GM04504 (cell line): ENCODE measurements around the gene B3GAT1.

ENCODE experiments used
- DNase-seq: peaks from one replicate; pipeline ENCODE4 v3.0.0-alpha.2; 2012; ENCODE audit warnings: low read depth

B3GAT1 gene

DNA sequence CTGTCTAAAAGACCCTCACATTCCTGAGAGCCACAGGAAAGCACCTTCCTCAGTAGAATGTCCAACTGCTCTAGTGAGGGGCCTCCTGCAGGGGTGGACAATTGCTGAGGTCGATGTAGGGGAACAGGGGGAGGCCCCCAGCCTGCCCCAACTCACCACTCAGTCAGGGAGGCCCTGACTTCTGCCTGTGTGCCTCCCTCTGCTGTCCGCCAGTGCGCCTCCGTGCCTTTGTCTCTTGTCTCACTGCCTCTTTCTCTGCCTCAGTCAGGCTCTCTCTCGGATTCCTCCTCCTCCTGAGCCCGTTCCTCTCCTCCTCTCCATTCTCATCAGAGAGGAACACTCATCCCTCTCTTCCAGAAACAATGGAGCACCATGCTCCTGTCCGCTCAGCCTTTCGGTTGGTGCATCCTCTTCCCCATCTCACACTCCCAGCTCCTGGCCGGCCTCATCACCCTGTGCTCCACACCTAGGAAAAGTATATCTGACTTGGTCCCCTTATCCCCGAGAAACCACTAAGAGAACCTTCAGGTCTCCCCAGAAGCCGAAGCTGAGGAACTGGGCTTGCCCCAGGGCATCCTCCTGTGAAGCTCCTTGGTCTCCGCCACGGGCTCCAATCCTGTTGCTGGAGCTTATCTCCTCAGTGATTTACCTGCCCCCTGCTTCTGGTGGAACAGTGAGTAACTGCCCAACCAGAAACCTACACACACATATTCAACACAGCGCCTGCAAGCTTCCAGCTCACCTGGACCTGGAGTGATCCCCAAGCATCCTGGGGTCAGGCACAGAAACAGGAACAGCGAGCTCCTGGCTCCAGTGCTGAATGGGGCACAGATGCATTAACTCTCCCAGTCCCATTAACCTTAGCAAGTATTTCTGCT is 2.3 kb downstream of the B3GAT1 start:
- no peak for DNase-seq

DNA sequence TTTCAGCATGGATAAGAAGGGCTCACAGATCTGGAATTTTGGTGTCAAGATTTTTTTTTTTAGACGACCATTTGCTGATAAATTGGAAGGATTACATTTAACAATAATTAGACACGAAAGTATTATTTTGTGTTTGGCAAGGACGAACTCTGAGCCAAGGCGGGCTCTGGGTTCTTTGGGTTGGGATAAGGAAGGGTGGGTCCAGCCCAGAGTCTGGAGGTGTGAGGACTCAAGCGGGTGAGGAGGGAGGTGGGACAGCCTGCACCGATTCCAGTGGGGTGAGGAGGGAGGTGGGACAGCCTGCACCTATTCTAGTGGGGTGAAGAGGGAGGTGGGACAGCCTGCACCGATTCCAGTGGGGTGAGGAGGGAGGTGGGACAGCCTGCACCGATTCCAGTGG is 4.1 kb downstream of the B3GAT1 start:
- no peak for DNase-seq

DNA sequence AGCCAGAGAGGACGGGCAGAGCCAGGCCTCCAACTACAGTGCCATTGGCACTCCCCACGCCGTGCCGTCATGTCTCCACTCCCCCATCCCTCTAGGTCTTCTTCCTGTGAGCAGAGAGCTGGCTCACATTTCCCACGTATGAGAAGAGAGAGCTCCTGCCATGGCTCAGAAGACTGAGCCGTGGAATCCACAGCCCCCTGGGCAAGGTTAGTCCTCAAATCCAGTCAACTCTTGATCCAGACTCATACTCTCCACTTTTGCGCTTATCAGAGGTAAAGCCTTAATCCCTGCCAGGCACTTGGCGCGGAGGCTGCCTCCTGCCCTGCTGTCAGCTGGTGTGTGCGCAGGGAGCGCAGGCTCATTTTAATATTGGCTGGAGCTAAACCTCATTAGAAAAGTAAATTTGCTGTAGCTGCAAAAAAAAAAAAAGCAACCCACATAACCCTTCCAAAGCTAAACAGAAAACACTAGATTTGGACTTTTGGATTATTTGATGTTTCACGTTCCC is 4.7 kb downstream of the B3GAT1 start:
- no peak for DNase-seq

DNA sequence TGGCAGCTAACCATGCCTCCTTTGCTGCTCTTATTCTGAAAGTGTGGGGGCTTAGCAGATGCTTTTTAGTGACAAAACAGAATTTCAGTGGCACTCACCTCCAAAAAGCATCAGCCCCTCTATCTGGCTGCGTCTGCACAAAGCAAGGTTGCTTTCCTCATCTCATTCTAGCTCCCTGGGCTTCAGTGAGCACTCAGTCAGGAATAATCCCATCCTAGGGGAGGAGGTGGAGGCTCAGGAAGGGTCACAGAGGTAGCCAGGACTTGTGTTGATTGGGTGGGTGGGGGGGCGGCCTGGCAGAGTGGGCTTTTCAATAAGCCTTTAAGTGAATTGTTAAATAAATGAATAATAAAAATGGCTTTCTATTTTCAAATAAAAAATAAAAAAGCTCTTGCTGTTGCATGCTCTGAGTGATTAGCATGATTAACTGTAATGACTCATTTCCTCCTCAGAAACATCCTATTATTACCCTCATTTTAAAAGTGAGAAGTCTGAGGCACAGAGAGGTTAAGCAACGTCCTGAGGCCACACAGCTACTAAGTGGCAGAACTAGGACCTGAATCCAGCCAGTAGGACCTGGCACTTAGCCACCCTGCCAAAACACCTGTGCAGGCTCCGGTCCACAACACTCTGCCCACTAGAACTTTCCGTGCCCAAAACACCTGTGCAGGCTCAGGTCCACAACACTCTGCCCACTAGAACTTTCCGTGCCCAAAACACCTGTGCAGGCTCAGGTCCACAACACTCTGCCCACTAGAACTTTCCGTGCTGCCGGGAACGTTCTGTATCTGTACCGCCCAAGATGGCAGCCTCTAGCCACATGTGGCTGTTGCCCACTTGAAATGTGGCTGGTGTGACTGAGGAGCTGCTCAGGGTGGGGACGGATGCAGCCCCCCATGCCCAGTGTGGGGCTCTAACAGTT is 5.5 kb downstream of the B3GAT1 start:
- no peak for DNase-seq

DNA sequence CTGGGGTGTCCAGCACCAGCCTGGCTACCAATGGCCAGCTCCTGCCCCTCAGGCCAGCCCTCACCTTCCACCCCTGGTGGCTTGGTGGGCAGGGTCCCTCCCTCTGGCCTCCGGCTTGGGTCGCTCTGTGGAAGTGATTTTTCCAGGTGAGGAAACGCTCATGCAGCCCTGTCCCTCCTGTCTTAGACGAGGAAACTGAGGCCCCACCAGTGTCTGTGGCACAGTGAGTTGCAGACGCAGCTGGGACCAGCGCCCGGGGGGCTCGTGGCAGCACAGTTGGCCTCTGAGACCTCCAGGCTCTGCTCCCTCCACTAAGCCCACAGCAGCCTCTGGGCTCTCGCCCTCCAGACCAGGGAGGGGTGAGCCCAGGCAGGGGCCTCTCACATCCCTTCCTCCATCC is 6.2 kb downstream of the B3GAT1 start:
- no peak for DNase-seq

DNA sequence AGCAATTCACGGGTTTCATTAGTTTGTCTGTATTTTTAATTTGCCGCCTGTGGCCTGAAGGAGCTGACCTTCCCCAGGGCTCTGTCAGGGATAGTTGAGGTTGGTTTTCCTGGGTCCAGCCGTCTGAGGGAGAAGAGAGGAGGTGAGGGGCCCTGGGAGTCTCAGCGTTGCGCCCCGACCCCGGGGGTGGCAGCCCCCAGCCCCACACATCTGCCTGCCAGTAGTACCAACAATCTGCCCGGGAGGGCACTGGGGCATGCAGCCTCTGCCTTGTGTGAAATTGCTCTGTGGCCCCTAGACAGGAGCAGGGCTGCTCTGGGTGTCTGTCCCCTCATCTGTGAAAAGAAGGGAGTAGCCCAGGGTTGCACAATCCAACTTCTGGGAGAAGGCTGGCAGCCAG is 6.6 kb downstream of the B3GAT1 start:
- no peak for DNase-seq

DNA sequence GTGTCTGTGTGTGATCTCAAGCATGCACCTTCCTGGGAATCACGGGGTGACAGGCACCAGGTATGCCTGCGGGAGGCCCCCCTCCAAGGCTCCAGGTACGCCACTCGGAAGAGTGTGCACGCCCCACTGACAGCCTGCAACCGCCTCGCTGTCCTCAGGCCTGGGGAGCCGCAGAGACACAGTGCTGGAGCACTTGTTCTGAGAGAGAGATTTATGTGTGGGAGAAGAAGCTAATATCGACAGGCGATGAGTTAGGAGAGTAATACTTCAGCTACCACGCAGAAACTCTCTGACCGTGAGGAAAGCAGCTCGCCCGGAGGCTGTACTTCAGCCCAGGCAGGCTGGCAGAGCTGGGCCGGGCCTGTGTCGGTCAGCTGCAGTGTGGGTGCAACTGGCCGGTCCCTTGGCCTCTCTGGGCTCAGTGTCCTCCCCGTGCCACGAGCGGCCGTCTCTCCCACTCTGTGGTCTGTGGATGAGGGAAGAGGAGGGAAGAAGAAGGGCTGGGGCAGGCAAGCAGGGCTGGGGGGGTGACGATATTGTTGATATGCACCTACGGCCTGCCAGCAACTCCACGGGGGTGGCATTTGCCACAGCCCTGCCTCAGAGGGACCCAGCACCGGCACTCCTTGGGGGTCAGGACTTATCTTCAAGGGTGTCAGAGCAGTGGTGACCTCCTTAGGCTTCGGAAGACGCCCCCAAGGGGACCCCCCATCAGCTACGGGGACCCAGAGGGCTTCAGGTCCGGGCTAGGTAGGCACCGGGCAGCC is 7.3 kb downstream of the B3GAT1 start:
- no peak for DNase-seq

DNA sequence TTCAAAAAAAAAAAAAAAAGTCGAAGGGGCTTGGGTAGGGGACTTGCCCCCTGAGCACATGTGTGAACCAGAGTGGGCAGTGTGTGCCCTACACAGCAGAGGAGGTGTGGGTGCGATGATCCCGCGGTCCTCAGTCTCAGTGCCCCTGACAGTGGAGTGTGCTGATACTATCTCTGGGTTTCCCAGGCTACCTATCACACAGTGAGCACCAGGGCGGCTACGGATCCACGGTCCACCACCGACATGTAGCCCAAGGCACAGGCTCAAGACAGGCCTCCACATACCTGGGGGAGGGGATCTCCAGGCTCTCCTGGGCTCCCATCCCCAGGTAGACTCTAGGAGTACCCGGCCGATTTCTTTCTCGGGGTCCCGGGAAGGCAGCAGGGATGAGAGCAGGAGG is 9.1 kb downstream of the B3GAT1 start:
- no peak for DNase-seq

DNA sequence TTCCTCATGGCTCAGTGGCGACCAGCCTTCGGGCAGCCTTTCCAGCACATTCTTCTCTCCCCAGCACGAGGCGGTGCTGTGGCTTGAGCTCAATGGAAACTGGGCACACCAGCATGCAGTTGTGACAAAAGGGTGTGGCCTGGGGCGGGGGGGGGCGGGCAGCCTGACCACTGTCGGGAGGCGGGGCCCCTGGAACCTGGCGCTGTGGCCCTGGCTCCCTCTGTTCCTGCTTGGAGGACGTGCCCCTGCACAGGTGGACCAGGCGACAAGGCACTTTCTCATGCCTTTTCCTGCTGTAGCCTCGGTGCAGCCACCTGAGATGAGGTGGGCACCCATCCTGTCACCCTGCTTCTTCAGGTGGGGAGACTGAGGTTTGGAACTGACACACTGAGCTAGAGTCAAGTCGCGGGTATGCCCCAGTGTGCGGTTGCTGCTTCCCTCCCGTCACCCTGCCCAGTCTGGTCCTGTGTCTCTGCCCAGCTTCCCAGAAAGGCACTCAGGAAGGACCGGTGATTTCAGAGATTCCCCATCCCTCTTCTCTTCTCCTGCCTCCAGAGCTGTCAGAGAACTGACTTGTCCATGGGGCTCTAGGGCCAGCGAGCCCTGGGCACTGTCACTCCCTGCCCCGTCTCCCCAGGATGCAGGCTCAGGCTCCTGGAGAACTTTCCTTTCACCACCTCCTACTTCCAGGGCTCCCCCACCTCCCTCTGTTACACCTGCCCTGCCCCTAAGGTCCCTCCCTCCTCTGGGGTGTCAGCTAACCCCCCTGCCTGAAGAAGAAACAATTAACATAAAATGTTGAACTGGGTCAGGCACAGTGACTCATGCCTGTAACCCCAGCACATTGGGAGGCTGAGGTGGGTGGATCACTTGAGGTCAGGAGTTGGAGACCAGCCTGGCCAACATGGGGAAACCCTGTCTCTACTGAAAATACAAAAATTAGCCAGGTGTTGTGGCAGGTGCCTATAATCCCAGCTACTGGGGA is 9.9 kb downstream of the B3GAT1 start:
- no peak for DNase-seq

DNA sequence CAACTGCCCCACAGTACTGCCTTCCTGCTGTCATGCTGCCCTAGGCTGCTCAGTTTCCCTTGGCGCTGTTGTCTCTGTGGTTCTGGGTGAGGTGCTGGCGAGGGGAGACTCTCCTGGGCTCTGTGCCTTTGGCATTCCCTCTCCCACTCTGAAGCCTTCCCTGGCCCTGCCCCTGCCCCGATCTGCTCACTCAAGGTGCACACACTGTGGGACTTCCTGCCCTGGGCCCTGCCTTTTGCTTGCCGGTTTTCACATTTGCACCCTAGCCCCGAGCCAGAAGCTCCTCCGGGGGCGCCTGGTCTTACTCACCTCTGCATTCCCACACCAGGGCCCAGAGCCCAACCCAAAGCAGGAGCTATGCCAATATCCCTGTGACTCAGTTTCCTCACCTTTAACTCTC is 12.0 kb downstream of the B3GAT1 start:
- no peak for DNase-seq

DNA sequence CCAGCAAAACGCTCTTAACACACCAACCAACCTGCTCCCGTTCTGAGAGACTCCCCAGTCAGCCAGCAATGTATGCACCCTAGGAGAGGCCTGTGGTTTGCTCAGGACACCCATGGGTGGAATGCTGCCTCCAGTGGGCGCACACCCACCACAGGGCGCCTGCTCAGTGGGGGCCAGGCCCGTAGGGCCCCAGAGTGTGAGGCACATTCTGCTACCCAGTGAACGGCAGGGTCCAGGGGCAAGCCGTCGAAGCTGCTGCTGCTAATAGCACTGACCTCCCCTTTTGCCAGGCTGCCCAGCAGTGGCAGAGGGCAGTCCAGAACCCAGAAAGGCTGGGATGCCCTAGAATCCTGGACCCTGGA is 12.8 kb downstream of the B3GAT1 start:
- DNase-seq = no peak

DNA sequence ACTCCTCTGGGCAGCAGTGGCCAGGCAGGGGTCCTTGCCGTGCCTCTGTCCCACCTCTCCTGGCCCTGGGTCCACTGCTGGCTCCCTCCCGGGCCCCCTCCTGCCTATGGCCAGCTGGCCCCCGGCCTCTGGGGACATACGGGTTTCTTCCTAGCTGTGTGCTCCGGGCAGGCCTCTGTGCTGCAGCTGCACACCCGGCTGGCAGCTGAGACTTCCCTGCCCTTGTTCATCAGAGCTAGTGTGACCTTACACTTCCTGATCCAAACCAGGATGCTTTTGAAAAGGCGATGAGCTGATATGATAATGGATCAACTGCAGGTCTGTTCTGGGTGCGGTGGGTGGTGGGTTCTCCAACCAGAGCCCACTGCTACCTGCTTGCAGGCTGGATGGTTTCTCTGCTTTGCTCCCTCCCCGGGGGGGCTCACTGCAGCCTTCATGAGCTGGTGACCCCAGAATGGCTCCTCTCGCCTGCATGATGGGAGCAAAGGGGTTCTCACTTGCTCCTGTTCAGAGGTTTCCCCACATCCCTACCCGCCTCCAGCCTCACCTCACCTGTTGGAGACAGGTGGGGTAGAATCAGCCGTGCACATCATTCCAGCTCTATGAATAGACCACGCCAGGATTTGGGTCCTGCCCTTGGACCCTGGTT is 13.3 kb downstream of the B3GAT1 start:
- no peak for DNase-seq

DNA sequence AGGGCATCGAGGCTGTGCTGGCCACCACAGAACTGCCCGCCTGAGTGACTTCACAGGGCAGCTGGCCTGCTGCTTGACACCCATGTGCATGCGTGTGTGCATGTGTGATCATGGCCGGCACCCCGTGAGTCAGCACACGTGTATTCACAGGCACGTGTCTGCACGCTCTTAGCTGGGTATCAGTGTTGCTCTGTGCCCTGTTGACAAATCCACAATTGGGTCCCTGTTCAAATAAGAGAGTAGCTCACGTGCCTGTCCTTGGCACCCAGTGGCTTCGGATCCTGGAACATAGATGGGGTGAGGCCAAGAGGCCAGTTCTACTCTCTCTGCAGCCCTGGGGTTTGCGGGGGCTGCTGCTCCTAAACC is 14.0 kb downstream of the B3GAT1 start:
- DNase-seq = no peak

DNA sequence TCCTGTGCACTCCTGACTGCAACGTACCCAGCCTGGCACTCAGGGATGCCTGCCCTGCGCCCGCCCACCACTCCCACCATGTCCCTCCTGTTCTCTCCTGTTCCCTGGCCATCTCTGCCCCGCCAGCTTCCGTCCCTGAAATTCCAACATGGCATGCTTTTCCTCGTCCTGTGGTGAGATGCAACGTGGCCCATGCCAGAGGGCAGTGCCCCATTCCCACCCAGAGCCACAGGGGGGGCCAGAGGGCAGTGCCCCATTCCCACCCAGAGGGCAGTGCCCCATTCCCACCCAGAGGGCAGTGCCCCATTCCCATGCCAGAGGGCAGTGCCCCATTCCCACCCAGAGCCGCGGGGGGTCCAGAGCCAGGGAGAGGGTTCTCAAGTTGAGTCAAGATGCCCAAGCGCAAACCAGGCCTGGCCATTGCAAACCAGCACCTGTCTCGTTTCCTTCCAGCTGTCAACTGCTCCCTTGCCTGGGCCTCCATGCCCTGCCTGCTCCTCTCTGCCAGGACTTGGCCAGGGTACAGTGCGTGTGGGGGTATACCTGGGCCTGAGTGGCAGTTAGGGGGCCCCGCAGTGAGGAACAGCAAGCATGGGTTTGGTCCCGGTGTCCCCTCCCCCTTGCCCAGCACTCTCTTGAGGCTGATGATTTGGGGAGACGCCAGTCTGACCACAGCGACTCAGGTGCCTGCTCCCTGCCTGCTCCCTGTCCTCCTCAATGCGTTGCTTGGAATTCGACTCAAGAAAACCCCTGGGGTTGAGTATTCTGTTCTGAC is 14.6 kb downstream of the B3GAT1 start:
- no peak for DNase-seq

DNA sequence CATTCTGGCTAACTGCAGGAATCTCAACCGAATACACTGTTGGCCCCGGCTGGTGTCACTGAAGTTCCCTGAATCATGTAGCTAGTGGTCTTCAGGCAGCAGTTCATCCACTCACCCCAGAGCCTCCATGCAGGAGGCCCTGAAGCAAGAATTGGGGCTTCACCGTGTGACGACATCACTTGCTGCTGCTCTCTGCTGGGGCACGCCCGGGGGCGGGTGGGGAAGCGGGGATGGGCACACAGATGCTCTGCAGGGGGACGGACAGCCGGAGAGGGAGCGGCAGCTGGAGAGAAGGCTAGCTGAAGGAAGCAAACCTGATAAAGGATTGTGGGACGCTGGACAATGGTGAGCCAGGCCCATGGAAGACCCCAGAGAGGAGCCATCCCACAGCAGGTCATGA is 17.0 kb downstream of the B3GAT1 start:
- no peak for DNase-seq

DNA sequence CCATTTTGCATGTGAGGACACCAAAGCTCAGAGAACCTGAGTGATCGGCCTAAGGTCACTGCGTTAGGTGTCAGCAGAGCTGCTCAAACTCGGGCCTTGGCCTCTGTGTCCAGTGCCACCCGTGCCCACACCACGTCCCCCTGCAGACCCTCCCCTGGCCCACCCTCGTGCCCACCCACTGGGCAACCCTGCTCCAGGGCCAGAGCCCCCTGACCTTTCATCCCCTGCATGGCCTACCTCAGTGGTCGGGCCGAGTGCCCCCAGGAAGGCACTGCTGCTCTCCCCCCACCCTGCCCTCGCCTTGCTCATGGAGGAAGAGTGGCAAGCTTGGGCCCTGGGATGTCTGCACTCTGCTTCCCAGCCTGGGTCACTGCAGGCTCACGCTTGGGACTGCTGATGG is 17.7 kb downstream of the B3GAT1 start:
- no peak for DNase-seq

DNA sequence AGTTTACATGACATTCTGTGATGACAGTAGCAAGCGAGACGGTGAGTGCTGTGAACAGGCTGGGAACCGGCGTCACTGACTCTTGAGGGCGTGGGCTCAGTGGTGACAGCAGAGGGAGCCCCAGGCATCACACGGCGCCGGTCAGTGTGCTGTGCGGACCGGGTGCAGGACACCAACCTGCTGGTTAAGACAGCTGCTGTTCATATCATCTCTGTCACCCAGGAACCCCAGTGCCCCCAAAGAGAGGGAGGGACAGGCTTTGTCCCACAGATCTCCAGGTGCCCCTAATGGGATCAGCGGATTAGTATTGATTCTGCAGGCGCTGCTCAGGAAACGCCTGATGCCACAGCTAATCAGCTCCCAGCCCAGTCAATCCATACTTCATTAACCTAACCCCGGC is 18.4 kb downstream of the B3GAT1 start:
- no peak for DNase-seq

DNA sequence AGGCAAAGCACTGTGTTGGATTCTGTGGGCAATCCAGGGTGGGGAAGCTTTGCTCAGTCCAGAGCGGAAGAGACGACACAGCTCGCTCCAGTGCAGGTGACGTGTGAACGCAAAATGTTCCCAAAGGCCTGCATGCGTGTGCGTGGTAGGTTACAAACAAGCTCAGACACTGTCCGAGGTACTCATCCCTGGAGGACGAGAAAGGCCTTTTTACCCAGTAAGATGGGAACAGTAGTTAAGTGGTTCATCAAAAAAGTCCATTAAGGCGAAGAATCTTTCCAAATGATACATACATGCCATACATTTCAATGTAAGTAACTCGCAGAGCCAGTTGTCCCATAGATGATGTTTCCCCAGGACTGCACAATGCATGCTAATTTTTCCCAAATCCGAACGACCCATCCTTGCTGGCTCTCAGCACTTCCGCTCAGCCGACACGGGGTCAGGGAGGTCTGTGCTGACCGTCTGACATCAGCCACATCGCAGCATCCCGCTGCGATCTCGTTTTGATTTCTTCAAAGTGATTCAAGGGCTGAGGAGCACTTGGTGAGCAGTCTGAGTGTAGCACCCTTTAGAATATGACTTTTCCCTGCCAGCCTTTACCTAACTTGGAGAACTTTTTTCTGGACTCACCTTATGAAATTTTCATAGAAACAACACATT is 19.0 kb downstream of the B3GAT1 start:
- no peak for DNase-seq

DNA sequence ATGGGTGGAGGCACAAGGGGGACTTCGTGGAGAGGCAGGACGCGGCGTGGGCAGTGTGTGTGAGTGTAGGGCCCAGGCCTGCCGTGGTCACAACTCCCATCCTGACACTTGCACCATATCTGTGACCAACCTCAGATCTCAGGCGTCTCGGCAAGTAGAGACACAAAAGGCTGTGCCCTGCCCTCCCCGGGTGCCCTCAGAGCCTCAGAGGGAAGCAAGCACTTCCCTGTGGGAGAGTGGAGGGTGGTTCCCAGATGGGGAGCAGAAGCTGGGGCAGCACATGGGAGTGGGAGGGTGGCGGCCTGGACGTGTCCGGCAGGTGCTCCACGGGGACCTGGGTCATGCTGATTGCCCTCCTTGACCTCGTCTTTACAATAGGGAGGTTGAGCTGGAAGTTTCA is 20.4 kb downstream of the B3GAT1 start:
- DNase-seq = no peak
